GM19328 (cell line): ENCODE results near the gene FOXF1.

Experiments
- ATAC-seq: cut with Tn5 transposase; IDR thresholded peaks from one replicate; pipeline ENCODE4 v1.9.1; 2021; ENCODE audit warnings: mild to moderate bottlenecking, moderate library complexity; ENCODE audit not compliant: unreplicated experiment

FOXF1 gene

GRCh38 chr16:86515777-86516622, 5.7 kb downstream of the FOXF1 start:
- no peak for ATAC-seq

- no peak for ATAC-seq
Observed at GRCh38 chr16:86516623-86517003, 6.3 kb downstream of the FOXF1 start.

- no peak for ATAC-seq
Observed at GRCh38 chr16:86517033-86517432, 6.7 kb downstream of the FOXF1 start.

GRCh38 chr16:86517652-86518258, 7.4 kb downstream of the FOXF1 start:
- ATAC-seq = no peak

GRCh38 chr16:86519007-86519648, 8.8 kb downstream of the FOXF1 start:
- no peak for ATAC-seq

- ATAC-seq = no peak
Observed at GRCh38 chr16:86519649-86520316, 9.5 kb downstream of the FOXF1 start.

GRCh38 chr16:86520317-86521210, 10.2 kb downstream of the FOXF1 start:
- ATAC-seq = no peak

- ATAC-seq = no peak
Observed at GRCh38 chr16:86521236-86522197, 11.2 kb downstream of the FOXF1 start.

- no peak for ATAC-seq
Observed at GRCh38 chr16:86522634-86523033, 12.3 kb downstream of the FOXF1 start.

- no peak for ATAC-seq
Observed at GRCh38 chr16:86523166-86523740, 12.9 kb downstream of the FOXF1 start.

GRCh38 chr16:86524029-86524428, 13.7 kb downstream of the FOXF1 start:
- no peak for ATAC-seq

- no peak for ATAC-seq
Observed at GRCh38 chr16:86525696-86526095, 15.4 kb downstream of the FOXF1 start.

GRCh38 chr16:86527366-86527765, 17.0 kb downstream of the FOXF1 start:
- no peak for ATAC-seq

- ATAC-seq = no peak
Observed at GRCh38 chr16:86528061-86528929, 18.0 kb downstream of the FOXF1 start.

- ATAC-seq = no peak
Observed at GRCh38 chr16:86529160-86529559, 18.8 kb downstream of the FOXF1 start.

- ATAC-seq = no peak
Observed at GRCh38 chr16:86530251-86531190, 20.2 kb downstream of the FOXF1 start.

- no peak for ATAC-seq
Observed at GRCh38 chr16:86531191-86531545, 20.8 kb downstream of the FOXF1 start.
